Glomerular visceral epithelial cell (primary cell): Measurements from ENCODE around the gene NUMB.
A peak's percentile ranks its signal among the peaks of the same experiment; 100 is the strongest.
"Not testable (repeated sequence)": the region's sequence is repeated elsewhere in the genome, so short reads cannot be mapped to it uniquely, and the experiment has no call there.

Experiments used
- DNase-seq: peaks from one replicate; pipeline ENCODE4 v3.0.0-alpha.2; 2016; ENCODE audit errors: extremely low spot score

Gene NUMB

GRCh38 chr14:73422515-73422914, 35.8 kb downstream of the NUMB start:
- peak; percentile 54 for DNase-seq

- no peak for DNase-seq
Measured at GRCh38 chr14:73418227-73418626, 40.1 kb downstream of the NUMB start.

GRCh38 chr14:73406248-73406647, 52.1 kb downstream of the NUMB start:
- DNase-seq, result not testable (repeated sequence)

GRCh38 chr14:73403181-73403752, 55.1 kb downstream of the NUMB start:
- peak; percentile 12 for DNase-seq

DNA sequence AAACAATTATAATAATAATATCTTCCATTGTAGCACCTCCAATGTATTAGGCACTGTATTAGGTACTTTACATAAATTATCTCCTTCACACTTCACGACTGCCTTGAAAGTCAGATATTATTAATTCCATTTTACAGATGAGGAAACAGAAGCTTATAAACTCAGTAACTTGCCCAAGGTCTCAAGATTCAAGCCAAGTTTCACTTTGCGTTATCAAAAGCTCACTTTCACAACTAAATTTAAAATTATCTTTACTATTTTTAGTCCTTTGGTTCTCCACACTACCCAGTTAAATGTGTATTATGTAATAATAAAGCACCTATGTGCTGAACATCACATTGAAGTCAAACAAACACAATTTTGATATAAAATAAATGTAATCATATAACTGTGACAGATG, 55.8 kb downstream of the NUMB start:
- DNase-seq, result no peak

- DNase-seq, result no peak
Measured at GRCh38 chr14:73397810-73398209, 60.5 kb downstream of the NUMB start.

DNA sequence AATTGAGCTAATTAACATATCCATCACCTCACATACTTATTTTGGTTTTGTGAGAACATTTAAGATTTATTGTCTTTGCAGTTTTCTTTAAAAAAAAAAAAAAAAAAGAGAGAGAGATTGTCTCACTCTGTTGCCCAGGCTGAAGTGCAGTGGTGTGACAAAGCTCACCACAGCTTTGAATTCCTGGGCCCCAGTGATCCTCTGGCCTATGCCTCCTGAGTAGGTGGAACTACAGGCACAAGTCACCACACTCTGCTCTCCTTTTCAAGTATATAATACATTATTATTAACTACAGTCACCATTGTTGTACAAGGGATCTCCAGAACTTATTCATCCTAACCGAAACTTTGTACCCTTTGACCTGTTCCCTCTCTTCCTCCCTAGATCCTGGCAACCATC, 64.0 kb downstream of the NUMB start:
- DNase-seq, result peak; percentile 55

- DNase-seq, result no peak
Measured at GRCh38 chr14:73393375-73393774, 65.0 kb downstream of the NUMB start.

- DNase-seq, result no peak
Measured at GRCh38 chr14:73392329-73393257, 65.8 kb downstream of the NUMB start.

GRCh38 chr14:73387860-73388259, 70.5 kb downstream of the NUMB start:
- DNase-seq, result not testable (repeated sequence)

DNA sequence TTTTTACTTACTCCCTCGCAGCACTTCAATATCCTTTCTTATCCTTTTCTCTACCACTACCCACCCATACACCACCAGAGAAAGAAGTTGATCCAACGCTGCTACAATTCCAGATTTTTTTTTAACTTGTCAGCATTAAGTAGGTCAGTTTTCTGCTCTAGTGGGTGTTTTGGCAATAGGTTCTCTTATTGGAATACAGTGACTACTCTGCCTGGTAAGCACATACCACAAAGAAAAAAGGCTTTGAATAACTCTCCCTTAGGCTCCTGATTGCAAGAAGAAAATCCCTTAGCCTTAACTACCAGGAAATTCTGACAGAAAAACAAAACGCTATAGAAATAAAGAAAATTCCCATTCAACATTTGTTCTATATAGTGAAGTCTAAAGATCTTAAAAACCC, 72.0 kb downstream of the NUMB start:
- peak; percentile 9 for DNase-seq

DNA sequence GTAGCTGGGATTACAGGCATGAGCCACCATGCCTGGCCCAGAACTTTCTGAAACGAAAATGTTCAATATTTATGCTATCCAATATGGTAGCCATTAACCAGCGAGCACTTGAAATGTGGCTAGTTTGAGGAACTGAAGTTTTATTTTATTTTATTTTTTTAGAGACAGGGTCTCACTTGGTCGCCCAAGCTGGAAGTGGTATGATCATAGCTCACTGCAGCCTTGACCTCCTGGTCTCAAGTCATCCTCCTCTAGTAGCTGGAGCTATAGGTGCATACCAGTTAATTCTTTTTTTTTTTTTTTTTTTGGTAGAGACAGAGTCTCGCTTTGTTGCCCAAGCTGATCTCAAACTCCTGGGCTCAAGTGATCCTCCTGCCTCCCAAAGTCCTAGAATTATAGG, 73.3 kb downstream of the NUMB start:
- peak; percentile 30 for DNase-seq

DNA sequence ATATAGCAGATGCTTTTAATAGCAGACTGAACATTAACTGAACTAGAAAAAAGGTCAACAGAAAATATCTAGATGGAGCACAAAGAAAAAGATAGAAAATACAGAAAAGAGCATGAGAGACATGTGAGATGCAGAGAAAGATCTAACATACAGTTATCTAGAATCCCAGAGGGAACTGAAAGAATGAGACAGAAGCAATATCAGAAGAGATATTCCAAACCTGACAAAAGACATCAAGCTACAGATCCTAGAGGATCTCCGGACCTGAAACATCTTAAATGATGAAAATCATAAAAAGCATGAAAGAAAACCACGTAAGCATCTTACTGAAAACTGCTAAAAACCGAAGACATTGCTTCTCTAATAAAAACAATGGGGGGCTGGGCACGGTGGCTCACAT, 75.0 kb downstream of the NUMB start:
- no peak for DNase-seq

DNA sequence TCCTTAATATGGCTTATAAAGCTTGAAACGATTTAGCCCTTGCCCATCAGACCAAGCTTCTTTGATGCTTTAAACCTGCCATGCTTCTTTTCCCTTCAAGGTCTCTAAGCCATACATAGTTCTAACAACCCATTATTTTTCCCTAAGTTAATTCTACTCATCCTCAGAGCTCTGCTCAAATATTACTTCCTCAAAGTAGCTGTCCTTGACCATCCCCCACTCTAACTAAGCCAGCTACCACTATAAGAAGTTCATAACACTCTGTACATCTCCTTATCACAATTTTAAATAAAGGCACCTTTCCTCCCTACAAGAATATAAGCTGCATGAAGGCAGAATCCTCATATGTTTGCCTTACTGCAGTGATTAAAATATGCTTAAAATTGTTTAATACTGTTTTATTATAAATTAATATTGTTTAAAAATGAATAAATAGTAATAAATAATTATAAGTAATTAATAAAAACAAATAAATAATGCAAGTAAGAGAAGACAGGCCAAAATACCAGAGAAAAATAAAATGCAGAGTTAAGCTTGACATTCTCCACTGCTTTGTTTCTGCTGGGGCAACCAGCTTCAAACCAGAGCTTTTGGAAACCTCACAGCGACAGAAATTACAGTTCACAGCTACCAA, 76.8 kb downstream of the NUMB start:
- DNase-seq, result no peak

GRCh38 chr14:73376585-73376984, 81.8 kb downstream of the NUMB start:
- no peak for DNase-seq

DNA sequence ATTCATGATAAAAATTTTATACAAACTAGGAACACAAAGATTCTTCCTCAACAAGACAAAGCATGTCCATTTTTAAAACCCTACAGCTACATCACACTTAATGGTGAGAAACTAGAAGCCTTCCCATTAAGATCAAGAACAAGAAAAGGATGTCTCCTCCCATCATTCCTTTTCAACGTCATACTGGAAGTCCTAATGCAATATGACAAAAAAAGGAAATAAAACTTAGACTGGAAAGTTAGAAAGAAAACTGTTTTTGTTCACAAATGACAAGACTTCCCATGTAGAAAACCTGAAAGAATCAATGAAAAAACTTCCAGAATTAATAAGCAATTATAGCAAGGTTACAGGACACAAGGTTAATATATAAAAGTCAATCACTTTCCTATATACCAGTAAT, 82.5 kb downstream of the NUMB start:
- DNase-seq, result no peak

DNA sequence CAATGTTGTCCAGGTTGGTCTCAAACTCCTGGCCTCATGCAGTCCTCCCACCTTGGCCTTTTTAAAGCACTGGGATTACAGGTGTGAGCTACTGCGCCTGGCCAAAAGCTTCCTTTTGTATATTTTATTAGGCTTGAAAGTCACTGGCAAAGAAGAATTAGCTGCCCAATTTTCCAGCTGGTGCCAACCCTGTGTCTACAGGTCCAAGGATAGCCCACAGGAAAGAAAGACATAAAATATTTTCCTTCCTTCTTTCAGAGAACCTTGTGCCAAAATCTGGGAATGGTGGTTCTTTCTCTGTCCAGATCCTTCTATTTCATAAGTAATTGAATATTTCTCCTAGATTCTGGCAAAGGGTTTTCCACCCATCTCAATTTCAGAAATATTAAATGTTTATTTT, 84.1 kb downstream of the NUMB start:
- no peak for DNase-seq

GRCh38 chr14:73372529-73372928, 85.8 kb downstream of the NUMB start:
- no peak for DNase-seq

- no peak for DNase-seq
Measured at GRCh38 chr14:73370561-73370960, 87.8 kb downstream of the NUMB start.

GRCh38 chr14:73369428-73369827, 88.9 kb downstream of the NUMB start:
- no peak for DNase-seq

GRCh38 chr14:73368616-73369015, 89.7 kb downstream of the NUMB start:
- no peak for DNase-seq

DNA sequence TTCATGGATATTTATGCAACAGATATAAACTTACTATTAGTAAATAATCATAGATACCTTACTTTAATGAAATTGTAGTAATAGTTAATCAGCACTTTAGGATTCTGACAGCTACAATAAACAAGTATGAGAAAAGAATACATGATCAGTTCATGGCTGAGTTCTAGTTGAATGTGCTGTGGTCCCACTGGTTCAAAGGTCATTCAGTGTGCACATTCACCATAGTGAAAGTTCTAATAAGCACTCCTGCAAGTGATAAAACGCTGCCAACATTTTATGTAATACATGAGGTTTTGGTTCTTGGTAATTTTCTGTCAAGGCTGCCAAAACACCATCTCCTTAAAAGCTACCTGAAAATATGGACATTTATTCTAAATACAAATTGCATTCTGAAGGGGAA, 92.6 kb downstream of the NUMB start:
- DNase-seq, result no peak

DNA sequence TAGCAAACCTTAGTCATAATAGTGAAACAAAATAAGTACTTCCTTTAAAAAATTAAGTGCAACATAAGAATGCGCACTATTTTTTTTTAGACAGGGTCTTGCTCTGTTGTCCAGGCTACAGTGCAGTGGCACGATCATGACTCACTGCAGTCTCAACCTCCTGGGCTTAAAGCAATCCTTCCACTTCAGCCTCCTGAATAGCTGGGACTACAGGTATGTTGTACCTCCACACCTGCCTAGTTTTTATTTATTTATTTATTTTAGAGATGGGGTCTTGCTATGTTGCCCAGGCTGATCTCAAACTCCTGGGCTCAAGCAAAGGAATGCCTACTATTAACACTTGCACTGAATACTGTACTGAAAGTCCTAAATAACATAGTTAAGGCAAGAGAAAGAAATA, 93.8 kb downstream of the NUMB start:
- no peak for DNase-seq
